Measurements from ENCODE around the gene FAM83F.

The FAM83F gene

GRCh38 chr22:39995393-39996252 is 869 bp downstream of the FAM83F start:
- DNase-seq: no peak

- DNase-seq: no peak
Observed at GRCh38 chr22:39996732-39997131, 2.0 kb downstream of the FAM83F start.

- DNase-seq: no peak
Observed at GRCh38 chr22:39997421-39997820, 2.7 kb downstream of the FAM83F start.

GRCh38 chr22:39997939-39998726 is 3.4 kb downstream of the FAM83F start:
- no peak for DNase-seq

GRCh38 chr22:39999144-39999757 is 4.5 kb downstream of the FAM83F start:
- no peak for DNase-seq

GRCh38 chr22:40000171-40000570 is 5.4 kb downstream of the FAM83F start:
- no peak for DNase-seq

GRCh38 chr22:40001106-40001505 is 6.4 kb downstream of the FAM83F start:
- no peak for DNase-seq

- no peak for DNase-seq
Observed at GRCh38 chr22:40001800-40002577, 7.2 kb downstream of the FAM83F start.

- no peak for DNase-seq
Observed at GRCh38 chr22:40002935-40003715, 8.4 kb downstream of the FAM83F start.

GRCh38 chr22:40004836-40005235 is 10.1 kb downstream of the FAM83F start:
- DNase-seq: no peak

GRCh38 chr22:40006641-40007040 is 11.9 kb downstream of the FAM83F start:
- DNase-seq: no peak

GRCh38 chr22:40007853-40008710 is 13.3 kb downstream of the FAM83F start:
- DNase-seq: no peak

GRCh38 chr22:40008726-40009291 is 14.1 kb downstream of the FAM83F start:
- DNase-seq: no peak

- no peak for DNase-seq
Observed at GRCh38 chr22:40009292-40009774, 14.6 kb downstream of the FAM83F start.

- no peak for DNase-seq
Observed at GRCh38 chr22:40009951-40010671, 15.4 kb downstream of the FAM83F start.

- no peak for DNase-seq
Observed at GRCh38 chr22:40010746-40011145, 16.0 kb downstream of the FAM83F start.

GRCh38 chr22:40014667-40015248 is 20.0 kb downstream of the FAM83F start:
- no peak for DNase-seq

GRCh38 chr22:40015358-40015976 is 20.7 kb downstream of the FAM83F start:
- no peak for DNase-seq

- DNase-seq: no peak
Observed at GRCh38 chr22:40018051-40018450, 23.3 kb downstream of the FAM83F start.

Measured in T-helper 9 cell (primary cell).